Stimulated activated CD4-positive, alpha-beta T cell treated with anti-CD3 and anti-CD28 coated beads, Interleukin-12 subunit alpha, Interleukin-12 subunit beta, amount 100 ng/mL, for 24 hours (primary cell): ENCODE results near the gene JAGN1.
"Not testable (repeated sequence)": the region's sequence is repeated elsewhere in the genome, so short reads cannot be mapped to it uniquely, and the experiment has no call there.

Experiments used
- DNase-seq, 2 experiments: peaks; one replicate each; pipeline ENCODE4 v3.0.0-alpha.2; 2020; ENCODE audit warnings: low read depth in 2 of 2

Gene JAGN1

DNA sequence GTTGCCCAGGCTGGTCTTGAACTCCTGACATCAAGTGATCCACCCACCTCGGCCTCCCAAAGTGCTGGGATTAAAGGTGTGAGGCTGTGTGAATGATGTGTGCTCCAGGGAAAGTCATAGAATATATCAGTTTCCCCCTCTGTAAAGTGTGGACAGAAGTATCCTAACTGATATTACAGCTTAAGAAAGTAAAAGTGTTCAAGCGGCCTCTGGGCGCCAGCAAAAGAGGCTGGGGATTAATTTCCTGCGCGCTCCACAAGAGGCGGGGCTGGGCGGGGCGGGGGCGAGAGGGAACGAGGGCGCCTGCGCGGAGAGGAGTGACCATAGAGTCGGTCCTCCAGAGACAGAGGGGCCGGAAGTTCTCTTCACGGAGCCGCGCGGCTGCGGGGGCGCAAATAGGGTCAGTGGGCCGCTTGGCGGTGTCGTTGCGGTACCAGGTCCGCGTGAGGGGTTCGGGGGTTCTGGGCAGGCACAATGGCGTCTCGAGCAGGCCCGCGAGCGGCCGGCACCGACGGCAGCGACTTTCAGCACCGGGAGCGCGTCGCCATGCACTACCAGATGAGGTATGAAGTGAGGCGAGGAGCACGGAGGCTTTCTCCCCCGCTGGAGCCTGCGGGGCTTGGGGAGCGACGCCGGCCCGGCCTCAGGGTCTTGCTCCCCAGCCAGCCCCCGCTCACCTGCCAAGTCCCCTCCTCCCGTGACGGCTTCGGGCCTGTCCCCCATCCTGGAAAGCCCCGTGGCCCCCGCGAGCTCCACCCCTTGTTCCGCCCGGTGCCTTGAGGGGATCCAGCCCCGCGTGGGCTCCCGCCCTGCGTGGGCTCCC is at the start of gene JAGN1:
Gene JAGN1, plus strand, starts transcription at position 362 of the 823 bp plus-strand sequence. Its CDS starts 113 bp downstream, at position 475.
- DNase-seq = peak; percentile 86 to 87

DNA sequence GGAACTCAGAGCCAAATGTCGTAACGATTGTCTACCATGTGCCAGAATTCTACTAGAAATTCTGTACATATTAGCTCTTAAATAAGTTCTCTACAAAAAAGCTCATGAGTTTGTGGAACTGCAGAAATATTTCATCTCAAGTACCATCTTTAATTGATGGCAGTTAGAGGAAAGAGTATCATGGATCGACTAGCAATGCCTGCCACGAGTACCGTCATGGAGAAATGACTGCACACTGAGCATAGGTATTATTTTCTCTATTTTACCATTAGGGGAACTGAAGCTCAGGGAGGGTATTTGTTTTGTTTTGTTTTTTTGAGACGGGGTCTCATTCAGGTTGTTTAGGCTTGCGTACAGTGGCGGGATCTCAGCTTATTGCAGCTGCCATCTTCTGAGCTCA is 49.4 kb upstream of the JAGN1 start:
- DNase-seq = no peak

DNA sequence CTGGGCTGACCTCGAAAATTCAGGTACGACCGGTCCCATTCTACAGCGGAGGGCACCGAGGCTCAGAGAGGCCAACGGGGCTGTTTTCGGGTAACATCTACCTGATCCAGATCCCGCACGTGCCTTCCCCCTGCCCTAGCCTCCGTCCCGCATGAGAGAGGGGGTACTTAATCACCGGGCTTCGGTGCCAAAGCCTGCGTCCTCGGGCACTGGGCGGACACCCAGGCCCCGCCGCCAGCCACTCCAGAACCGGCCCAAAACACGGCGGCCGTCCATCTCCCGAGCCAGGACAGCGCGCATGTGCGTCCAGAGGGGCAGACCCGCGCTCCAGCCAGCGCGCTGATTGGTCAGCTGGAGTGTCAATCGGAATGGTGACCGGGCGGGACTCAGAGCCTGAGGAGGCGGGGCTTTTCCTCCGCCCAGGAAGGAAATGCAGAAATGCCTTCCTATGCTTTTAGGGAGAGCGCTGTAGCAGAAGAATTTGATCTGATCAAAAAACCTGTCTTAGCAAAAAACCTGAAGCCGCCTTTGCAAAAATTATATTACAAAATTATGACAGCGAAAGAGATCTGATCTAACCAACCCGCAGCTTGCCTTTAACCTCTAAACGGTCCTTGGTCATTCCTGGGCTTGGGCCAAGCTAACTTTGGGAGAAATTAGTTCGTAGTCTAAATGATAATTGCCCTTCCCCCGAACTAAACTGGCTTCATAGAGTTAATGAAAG is 46.5 kb upstream of the JAGN1 start, which contains the start of gene RPUSD3:
Gene RPUSD3, minus strand, starts transcription at position 294 of the 724 bp plus-strand sequence. Its CDS starts 18 bp downstream, at position 276.
- peak; percentile 92 to 97 for DNase-seq

DNA sequence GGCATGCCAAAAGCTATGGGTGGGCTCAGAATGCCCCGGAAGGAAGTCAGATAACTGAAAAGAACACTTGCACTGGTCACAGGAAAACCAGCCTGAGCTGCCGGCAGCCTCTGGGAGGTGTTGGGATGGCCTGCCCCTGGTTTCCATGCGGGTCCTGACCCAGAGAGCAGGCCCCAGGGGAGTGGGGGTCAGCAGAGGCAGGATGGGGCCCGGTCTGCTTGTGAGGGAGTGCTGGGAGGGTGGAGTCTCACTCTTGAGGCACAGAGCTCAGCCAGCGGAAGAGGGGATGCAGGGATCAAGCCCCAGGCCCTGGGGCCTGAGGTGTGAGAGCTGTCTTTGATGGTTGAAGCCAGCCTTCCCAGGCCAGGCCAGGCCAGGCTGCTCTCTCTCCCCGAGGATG is 44.2 kb upstream of the JAGN1 start:
- no peak for DNase-seq

DNA sequence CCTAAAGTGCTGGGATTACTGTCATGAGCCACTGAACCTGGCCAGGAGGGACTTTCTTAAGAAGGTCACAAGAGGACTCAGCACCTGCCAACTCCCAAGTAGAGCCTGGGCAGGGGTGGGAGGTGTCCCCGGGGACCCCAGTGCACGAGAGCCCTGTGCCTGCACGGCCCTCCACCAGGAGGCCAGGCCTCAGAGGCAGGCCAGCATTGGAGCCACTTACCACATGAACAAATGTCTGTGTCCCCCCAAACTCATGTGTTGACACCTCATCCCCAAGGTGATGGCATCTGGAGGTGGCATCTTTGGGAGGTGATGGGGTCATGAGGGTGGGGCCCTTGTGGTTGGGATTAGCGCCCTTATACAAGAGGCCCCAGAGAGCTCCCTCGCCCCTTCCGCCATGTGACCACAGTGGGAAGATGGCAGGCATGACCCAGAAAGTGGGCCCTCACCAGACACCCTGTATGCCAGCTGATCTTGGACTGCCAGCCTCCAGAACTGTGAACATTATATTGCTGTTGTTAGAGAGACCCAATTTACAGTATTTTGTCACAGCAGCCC is 43.4 kb upstream of the JAGN1 start:
- no peak for DNase-seq

DNA sequence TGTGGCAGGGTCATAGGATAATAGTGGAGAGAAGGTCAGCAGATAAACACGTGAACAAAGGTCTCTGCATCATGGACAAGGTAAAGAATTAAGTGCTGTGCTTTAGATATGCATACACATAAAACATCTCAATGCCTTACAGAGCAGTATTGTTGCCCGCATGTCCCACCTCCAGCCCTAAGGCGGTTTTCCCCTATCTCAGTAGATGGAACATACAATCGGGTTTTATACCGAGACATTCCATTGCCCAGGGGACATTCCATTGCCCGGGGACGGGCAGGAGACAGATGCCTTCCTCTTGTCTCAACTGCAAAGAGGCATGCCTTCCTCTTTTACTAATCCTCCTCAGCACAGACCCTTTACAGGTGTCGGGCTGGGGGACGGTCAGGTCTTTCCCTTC is 42.5 kb upstream of the JAGN1 start:
- not testable (repeated sequence) for DNase-seq

DNA sequence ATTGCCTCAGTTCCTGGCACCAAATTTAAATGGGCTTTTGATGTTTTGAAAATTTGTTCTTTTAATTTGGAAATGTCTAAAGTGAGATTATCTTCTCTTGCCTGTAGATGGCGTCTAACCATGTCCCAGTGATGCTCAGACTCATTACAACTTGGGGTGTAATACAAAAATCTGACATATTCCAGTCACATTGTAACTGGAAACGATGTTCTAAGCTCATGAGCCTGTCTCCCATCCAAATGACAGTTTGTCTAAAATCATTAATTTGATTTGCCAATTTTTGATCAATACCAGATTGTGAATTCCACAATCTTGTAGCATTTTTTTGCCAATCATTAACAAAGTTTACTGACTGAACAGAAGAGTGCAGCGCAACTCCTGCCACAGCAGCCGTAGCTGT is 41.5 kb upstream of the JAGN1 start:
- not testable (repeated sequence) for DNase-seq

DNA sequence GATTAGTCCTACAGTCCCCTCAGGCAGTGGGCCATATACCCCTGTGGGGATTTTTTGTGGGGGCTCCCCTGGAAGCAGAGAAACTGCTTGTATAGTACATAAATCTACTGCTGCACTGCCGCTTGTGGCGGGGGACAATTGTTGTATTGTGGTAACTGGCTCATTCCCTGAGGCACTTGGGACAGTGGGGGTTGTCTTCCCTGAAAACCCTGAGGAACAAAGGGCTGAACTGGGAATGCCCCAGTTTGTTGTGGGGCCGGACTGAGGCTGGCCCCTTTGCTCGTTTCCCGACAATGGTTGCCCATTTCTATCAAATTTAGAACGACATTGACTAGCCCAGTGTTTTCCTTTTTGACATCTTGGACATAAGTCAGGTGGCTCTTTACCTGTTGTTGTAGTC is 39.0 kb upstream of the JAGN1 start:
- not testable (repeated sequence) for DNase-seq

DNA sequence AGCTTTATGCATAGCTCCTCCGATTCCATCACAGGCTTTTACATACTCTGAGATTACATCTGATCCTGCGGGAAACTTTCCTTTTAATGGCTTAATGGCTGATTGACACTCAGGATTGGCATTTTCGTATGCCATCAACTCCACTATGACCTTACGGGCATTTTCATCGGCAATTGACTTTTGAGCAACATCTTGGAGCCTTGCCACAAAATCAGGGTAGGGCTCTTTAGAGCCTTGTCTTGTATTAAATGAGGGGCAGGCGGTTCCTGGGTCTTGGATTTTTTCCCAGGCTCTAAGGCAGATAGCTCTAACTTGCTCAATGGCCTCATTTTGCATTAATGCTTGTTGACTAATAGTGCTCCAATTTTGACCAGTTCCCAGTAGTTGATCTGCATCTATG is 38.5 kb upstream of the JAGN1 start:
- not testable (repeated sequence) for DNase-seq

DNA sequence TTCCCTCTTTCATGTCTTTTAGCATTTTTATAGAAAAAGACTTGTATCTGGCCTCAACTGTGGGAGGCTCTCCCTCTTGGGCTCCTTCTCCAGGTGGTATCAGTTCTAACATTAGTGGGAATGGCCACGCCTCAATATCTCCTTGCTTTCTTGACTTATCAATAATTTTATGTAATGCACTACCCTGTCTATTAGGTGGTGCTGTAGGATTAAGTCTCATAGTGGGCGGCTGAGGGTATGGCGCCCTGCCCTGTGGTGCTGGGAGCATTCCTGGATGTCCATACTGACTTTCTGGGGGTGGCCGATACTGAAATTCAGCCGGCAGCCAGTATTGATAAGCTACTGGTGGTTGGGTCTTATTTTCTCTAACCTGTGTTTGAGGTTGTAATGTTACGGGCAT is 37.9 kb upstream of the JAGN1 start:
- no peak for DNase-seq

DNA sequence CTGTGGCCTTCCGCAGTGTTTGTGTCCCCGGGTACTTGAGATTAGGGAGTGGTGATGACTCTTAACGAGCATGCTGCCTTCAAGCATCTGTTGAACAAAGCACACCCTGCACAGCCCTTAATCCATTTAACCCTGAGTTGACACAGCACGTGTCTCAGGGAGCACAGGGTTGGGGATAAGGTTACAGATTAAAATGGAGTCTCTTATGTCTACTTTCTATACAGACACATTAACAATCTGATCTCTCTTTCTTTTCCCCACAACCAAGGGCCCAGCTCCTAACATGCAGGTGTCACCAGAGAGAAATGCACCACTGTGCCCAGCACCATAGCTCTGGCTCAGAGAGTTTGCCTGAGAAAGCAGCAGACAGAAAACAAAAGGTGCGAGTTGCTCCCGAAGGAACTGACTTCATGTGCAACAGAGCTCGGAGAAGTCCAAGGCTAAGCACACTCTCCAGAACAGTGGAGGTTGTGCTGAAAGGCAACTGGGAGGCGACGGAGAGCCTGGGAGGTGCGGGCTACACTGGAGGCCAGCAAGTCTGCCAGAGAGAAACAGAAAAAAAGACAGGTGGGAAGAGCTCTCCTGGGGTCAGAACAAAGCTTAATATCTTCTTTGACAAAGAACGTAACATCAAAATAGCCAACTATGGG is 36.0 kb upstream of the JAGN1 start:
- not testable (repeated sequence) for DNase-seq

DNA sequence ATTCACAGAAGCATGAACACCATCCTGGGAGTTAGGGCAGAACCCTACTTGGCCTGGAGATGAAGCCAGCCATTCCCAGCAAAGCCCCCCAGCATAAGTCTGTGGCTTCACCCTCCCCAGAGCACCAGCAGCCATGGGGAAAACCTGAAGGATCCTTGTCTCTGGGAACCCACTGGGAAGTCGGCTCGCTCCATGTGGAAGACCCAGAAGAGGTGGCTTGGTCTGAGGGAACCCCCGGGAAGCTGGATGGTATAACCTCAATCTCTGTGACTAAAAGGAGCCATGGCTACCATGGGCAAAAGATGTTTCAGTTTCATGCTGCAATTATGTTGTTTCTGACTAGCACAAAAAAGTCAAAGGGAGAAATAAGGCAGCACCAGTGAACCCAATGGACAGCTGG is 34.8 kb upstream of the JAGN1 start:
- no peak for DNase-seq

DNA sequence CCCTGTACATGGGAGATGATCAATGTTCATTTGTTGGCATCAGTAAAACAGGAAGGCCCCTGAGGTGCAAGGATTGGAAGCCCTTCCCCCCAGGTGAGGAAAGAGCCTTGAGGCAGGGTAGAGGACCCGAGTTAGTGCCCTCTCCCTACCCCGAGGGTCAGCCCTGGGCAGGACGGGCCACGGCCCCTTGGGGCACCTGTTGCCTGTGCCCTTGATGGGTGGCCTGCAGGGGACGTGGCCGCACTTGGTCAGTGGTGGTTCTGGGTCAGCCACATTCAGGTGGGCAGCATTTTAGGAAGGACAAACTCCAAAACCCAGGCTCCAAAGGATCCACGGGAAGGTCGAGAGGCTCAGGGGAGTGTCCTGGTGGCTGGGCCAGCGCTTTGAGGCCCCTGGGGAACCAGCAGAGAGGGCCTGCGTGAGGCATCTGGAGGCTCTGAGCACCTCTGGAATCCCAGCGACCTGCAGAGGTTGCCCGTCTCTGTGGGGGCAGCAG is 30.8 kb upstream of the JAGN1 start:
- no peak for DNase-seq

DNA sequence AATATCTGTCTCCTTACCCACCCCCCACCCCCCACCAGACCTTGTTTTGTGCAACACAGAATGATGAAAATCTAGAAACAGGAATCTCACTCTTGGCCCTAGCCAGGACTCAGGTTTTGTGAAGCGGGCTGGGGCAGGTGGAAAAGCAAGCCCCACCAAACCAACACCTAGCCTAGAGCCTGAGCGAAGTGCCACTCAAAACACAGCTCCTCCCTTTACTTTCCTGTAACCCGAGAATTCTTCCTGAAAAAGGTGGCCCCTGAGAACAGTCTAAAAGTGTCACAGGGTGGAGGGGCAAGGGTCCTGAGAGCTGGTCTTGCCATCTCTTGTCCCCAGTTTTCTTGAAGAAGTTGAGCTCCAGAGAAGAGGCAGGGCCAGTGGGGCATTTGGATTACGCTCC is 29.2 kb upstream of the JAGN1 start:
- DNase-seq = no peak

DNA sequence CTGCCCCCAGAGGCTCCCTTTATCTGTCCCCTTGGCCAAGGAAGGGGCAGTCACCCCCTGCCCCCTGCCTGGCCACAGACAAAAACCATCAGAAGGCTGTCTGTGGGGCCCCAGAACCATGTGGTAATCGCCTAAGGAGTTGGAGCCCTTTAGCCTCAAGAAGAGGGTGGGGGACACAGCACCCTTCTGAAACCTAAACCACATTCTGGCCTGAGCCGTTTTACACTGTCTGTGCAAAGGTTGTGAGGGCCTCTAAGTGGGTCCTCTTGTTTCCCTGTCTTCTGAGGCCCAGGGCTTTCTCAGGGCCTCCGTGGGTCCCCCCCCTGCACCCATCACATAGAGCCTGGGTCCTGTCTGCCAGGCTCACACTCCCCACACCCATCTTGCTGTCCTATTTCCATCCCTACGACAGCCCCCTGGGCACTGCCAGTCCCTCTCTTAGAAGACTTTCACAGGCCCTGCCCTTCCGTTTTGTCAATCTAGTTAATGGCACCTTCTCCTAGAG is 28.7 kb upstream of the JAGN1 start:
- DNase-seq = no peak

DNA sequence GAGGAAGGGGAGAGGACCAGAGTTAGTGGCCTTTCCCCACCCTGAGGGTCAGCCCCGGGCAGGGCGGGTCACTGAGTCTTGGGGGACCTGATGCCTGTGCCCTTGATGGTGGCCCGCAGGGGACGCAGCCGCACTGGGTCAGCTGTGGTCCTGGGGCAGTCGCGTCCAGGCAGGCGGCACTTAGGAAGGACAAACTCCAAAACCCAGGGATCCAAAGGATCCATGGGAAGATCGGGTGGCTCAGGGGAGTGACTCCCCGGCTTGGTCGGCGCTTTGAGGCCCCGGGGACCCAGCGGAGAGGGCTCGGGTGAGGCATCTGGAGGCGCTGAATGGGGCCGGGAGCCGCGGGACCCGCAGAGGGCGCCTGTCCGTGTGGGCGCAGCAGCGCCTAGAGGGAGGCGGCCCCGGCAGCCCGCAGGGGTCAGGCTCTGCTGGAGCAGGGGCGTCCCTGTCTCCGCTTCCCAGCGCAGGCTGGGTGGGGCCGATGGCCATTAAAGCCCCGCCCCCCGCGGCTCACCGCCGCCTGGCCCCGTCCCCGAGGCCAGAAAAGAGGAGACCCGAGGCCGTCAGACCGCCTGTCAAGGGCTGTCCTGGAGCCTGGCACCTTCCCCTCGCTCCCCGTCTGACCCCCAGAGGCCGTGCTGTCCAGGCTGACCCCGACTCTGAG is 27.9 kb upstream of the JAGN1 start:
- no peak for DNase-seq

DNA sequence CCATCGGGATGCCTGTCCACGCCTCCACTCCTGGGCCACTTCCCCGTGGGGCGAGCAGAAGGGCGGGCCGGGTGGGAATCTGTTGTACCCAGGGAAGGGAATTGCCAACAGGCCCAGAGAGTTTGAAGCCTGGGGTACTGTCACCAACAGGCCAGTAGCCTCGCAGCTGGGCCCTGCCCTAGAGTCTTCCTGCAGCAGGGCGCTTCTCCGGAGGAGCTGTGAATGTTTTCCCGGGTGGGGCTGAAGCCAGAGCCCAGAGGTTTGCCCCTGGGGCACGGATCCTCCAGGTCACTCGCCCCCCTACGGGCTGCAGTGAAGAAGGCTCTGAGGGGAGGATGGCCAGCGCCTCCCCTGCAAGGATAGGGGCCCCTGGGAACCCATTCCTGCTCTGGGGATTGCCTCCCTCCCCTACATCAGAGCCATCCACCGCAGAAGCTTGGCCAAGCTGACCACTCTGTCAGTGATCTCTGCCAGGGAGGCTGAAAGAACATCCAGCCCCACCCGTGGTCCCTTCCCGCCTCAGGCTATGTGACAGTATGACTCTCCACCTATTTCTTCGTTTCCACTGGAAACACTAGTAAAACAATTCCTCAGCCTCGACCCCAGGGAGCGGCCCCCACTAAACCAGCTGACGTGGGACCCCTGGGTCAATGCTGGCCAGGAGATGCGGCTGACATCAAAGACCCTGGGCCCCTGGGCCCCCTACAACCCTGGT is 27.2 kb upstream of the JAGN1 start:
- no peak for DNase-seq

DNA sequence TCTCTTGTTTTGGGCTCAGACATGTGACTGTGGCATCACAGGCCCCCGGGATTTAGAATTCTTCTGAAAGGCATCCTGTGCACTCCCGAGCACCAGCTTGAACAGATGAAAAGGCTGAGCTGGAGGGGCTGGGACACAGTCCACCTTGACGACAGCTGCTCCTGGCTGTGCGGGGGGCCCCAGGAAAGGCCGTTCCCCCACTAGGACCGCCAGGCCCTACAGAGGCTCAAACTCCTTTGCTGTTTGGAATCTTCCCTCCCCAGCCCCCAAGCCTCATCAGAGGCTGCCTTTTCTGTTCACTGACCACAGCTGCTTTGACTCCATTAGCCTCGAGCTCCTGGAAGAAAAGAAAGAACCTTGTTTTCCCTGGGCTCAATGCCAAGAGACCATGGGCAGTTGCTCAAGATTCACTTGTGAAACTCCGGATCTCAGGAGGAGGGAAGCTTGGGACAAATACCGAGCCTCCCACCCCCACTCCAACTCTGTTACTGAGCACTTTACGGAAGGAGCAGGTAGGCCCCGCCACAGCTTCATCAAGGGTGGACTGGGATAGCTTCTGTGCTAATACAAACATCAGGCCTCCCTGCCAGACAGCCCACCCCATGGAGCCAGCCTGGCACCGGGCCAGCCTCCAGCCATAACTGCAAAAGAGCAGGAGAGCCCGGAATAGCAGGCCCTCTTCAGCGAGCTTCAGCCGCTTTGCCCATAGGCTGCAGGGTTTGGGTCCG is 26.0 kb upstream of the JAGN1 start:
- DNase-seq = no peak

DNA sequence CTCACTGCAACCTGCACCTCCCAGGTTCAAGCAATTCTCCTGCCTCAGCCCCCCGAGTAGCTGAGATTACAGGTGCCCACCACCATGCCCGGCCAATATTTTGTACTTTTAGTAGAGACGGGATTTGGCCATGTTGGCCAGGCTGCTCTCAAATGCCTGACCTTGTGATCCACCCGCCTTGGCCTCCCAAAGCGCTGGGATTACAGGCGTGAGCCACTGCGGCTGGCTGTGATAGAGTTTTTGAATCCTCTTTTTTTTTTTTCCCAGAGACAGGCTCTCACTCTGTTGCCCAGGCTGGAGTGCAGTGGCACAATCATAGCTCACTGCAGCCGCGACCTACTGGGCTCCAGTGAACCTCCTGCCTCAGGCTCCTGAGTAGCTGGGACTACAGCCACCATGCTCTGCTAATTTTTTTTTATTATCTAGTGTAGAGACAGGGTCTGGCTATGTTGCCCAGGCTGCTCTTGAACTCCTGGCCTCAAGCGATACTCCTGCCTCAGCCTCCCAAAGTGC is 25.2 kb upstream of the JAGN1 start:
- DNase-seq = not testable (repeated sequence)

DNA sequence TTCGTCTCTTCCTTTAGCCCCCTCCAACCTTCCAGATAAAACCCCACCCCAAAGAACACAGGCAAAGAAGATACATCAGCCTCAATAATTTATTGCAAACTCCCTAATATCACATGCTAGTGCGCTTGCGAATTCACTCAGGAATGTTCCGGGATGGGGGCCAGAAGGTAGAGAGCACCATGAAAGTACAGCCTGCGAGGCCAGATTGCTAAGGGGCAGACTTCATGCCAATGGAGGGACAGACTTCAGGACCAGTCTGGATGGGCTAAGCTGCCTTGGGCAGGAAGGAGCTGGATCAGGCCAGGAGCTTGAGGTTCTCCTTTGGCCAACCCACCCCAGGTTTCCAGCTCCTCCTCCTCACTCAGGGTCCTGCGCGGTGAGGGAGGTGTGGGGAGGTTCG is 23.8 kb upstream of the JAGN1 start:
- no peak for DNase-seq
